Gastrocnemius medialis (tissue), 4 donors: Measurements from ENCODE around the gene AGPS.

Source experiments
- CTCF ChIP-seq, 5 experiments: fragments of 450-650 bp in 3 of 5; fragments of 200-600 bp in 2 of 5; sonication (generic) in 2 of 5; IDR thresholded peaks in 4 of 5; conservative IDR thresholded peaks in 1 of 5; 1 replicate in 4 of 5; 2 replicates in 1 of 5; pipeline ENCODE4 v1.5.1; 2016 to 2019; ENCODE audit warnings: antibody characterized with exemption in 5 of 5, mild to moderate bottlenecking in 3 of 5, moderate library complexity in 3 of 5
- POLR2A ChIP-seq, 2 donors: fragments of 450-650 bp; IDR thresholded peaks; one replicate each; pipeline ENCODE4 v1.6.1; 2017; ENCODE audit warnings: antibody characterized with exemption in 2 of 2, mild to moderate bottlenecking in 2 of 2, moderate library complexity in 2 of 2

DNA sequence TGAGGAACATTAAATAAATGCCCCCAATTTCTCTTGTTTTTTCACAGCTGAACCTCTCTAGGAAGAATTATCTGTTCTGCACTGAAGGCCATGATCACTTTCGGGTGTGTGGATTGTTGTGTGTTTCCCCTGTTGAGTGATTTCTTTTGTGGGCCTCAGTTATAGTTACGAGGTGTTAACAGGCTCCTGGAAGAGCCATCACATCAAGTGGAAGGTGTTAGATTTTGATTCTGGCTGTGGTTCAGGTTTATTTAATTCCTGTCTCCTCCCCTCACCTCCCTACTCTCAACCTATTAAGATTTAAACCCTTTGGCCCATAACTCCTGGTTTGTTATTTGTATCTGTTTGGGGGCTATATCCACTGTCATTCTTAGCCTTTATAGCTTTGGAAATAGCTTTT, 182.8 kb downstream of the AGPS start:
- no peak for TF ChIP-seq CTCF (IDR thresholded peaks at IDR 0.05 in 4 of 5, conservative IDR thresholded peaks at IDR 0.05 in 1 of 5)
- TF ChIP-seq POLR2A (IDR thresholded peaks at IDR 0.05), result no peak
